GM13976 (cell line): ENCODE measurements around the gene FXR2.
A peak's percentile ranks its signal among the peaks of the same experiment; 100 is the strongest.
"Not testable (repeated sequence)": the region's sequence is repeated elsewhere in the genome, so short reads cannot be mapped to it uniquely, and the experiment has no call there.

Source experiments
- DNase-seq: peaks from one replicate; pipeline ENCODE4 v3.0.0; 2012; ENCODE audit warnings: low spot score
- in situ Hi-C: fragments of 300-500 bp; cut with MboI; formaldehyde crosslinking; loops from one replicate; pipeline ENCODE4 v1.12.0; 2022; ENCODE audit warnings: low sequenced_read_pairs, mixed read lengths, inconsistent platforms; ENCODE audit not compliant: unreplicated experiment
- TF ChIP-seq, protein P1 (sequence below): IDR thresholded peaks from 2 replicates; pipeline ENCODE4 v1.5.1; 2012; ENCODE audit warnings: borderline replicate concordance, mild to moderate bottlenecking; ENCODE audit not compliant: insufficient read depth; ENCODE audit errors: extremely low read depth, missing control alignments, control extremely low read depth

FXR2 gene

DNA sequence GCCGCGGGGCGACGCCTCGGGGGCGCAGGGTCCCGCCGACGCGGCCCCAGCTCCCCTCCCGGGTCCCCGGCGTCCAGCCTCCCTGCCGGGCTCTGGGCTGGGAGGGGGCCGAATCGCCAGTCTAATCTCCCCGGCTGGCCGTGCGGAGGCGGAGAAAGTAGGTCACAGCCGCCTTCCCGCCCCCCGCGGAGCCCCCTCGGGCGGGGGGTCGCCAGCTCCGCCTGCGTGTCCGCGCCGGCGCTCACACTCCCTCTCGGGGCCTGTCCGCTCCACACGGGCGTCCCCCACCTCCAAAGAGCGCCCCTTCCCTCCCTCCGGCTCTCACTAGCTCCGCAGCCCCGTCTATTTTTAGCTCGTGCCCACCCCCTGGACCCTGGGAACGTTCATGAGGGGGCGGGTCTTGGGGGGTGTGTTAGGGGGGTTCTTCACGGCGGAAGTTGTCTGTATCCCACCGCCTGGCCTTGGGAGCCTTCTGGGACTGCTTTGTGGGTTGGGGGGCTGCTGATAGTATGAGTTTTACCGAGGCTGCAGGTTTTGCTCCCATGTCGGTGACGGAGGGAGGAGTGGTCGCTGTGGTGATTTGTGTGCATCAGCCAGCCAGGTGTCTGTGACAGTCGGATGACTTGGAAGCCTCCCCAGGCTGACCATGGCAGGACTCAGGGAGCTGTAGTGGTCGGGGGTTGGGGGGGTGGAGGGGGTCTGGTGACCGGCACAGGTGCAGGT lies 37.1 kb upstream of the FXR2 start:
- no peak for DNase-seq
- TF ChIP-seq, protein P1, sequence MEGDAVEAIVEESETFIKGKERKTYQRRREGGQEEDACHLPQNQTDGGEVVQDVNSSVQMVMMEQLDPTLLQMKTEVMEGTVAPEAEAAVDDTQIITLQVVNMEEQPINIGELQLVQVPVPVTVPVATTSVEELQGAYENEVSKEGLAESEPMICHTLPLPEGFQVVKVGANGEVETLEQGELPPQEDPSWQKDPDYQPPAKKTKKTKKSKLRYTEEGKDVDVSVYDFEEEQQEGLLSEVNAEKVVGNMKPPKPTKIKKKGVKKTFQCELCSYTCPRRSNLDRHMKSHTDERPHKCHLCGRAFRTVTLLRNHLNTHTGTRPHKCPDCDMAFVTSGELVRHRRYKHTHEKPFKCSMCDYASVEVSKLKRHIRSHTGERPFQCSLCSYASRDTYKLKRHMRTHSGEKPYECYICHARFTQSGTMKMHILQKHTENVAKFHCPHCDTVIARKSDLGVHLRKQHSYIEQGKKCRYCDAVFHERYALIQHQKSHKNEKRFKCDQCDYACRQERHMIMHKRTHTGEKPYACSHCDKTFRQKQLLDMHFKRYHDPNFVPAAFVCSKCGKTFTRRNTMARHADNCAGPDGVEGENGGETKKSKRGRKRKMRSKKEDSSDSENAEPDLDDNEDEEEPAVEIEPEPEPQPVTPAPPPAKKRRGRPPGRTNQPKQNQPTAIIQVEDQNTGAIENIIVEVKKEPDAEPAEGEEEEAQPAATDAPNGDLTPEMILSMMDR = no peak
- in situ Hi-C loops = no loop called here

DNA sequence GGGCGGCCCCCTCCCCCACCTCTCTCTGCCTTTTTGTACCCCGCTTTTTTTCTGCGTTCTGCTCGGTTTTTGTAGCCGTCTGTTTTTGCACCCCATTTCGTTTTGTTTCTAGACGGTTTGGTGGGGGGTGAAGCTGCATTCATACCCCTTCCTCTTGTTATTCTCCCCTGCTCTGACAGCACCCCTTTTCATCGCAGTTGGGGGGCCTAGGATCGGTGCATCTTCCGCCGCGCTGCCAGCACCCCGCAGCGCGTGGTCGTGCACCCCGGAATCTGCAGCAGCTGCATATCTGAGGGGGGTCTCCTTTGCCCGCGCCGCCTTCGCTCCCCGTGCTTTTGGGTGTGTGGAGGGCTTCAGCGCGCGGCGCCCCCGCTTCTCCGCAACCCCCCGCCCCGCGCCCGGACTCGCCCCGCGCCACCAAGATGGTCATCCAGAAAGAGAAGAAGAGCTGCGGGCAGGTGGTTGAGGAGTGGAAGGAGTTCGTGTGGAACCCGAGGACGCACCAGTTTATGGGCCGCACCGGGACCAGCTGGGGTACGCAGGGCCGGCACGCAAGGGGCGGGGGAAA lies 36.5 kb upstream of the FXR2 start:
- TF ChIP-seq, protein P1 = no peak
- in situ Hi-C loops = no loop called here
- no peak for DNase-seq

DNA sequence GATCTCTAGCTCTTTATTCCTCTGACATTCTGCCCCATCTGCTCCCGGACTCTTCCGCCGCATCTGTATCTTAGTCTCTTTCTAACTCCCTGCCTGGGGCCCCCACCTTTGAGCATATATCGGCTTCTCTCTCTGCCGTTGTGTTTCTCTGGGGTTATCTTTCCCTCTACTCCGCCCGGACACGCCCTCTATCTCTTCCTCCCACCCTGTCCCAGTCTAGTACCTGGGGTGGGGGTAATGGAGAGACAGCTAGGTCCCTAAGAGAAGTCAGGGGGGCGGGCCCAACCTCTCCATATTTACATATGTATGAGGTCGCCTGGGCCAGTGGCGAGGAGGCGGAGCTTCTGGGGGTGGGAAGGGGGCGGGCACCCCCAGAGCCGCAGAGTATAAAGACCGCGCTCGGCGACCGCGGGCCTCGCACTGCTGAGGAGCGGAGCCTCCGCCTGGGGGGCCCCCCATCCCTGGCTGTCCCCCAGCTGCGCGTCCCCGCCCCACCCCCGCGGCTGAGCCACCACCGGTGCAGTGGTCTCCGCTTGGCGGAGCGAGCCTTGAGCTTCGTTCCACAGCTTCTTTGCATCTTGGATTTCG lies 35.9 kb upstream of the FXR2 start, which contains the start of gene ATP1B2:
ATP1B2 (plus strand) TSS at position 418 of the 588 bp plus-strand sequence. CDS start 593 bp downstream, outside the sequence.
- DNase-seq = peak; percentile 89
- TF ChIP-seq, protein P1 = no peak
- in situ Hi-C loops = no loop called here

DNA sequence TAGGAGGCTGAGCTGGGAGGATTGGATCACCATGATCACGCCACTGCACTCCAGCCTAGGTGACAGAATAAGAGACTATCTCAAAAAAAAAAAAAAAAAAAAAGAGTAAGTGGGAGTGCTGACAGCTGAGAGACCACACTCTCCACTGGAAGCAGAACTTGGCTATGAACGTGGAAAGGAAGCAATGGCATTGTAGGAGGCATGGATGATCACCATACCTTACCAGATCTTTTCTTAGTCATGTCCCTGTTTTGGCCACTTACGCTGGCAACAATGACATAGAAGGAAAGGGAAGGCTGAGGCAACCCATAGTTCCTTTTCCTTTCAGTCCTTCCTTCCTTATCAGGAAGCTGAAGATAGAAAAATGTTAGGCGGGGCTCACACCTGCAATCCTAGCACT lies 32.3 kb upstream of the FXR2 start:
- DNase-seq = no peak
- in situ Hi-C loops = no loop called here
- TF ChIP-seq, protein P1 = no peak

DNA sequence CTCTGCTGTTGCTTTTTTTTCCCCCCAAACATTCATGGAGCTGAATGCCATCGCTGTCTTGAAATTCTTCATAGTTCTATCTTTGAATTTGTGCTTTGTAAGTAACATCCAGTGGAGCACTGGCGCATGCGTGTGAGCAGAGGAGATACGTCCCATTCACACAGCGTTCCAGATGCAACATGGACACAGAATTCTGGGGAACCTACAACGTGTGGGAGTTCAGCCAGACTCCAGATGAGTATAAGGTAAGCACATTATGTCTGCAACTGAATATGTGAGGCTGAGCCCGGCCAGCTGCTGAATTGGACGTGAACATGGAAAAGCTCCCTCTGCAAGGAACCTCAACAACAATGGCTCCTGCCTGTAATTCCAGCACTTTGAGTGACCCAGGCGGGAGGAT lies 31.8 kb upstream of the FXR2 start:
- TF ChIP-seq, protein P1 = no peak
- in situ Hi-C loops = no loop called here
- no peak for DNase-seq

DNA sequence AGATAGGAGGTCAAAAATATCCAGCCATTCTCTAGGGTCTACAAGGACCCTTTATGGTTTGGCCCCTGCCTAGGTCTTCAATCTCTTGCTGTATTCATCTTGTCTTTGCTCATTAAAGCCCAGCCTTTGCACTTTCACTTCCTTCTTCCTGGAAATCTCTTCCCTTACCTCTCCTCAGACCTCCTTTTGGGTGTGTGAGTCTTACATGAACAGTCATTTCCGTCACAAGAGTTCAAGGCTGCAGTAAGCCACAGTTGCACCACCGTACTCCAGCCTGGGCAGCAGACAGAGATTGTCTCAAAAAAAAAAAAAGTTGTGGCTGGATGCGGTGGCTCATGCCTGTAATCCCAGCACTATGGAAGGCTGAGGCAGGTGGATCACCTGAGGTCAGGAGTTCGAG lies 30.1 kb upstream of the FXR2 start:
- TF ChIP-seq, protein P1 = no peak
- DNase-seq = no peak
- in situ Hi-C loops = no loop called here

DNA sequence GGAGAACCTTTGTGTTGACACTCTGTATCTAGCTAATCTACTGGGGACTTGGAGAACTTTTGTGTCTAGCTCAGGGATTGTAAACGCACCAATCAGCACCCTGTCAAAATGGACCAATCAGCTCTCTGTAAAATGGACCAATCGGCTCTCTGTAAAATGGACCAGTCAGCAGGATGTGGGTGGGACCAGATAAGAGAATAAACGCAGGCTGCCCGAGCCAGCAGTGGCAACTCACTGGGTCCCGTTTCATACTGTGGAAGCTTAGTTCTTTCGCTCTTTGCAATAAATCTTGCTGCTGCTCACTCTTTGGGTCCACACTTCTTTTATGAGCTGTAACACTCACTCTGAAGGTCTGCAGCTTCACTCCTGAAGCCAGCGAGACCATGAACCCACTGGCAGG lies 26.9 kb upstream of the FXR2 start:
- in situ Hi-C loops, DNase-seq: not testable (repeated sequence)
